Measurements from ENCODE around the gene PTOV1.

The PTOV1 gene

DNA sequence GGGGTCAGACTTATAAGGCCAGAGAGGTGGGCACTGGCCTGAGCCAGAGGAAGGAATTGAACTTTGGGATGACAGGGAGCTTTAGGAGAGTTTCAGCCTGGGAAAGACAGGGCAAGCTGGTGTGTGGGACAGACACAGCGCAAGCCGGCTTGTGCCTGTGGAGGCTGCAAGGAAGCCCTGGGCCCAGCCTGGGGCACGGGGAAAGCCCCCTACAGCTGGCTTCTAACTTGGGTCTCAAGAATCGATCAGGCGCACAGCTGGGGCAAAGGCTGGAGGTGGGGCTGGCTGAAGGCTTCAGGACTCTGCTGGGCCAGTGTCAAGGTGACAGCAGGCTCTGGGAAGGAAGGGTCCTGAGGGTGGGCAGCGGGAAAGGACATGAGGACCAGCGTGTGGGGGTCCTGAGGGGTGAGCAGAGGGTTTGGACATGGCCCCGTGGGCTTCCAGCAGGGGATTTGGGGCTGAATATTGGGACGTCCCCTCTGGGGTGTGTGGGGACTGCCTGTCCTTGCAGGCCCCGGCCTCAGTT lies 3.0 kb downstream of the PTOV1 start:
- Histone ChIP-seq H3K9ac (ENCODE audit: low read length) (no peak overlapping the region), H3K9me3 (ENCODE audit: control insufficient read depth, insufficient read depth, low read depth, low read length) (no peaks in the 10 kb centered on the region; the same call in 1 of the 2 replicates), H3K27ac (ENCODE audit: low read depth, low read length) (no peak overlapping the region), H3K27me3 (ENCODE audit: control insufficient read depth, insufficient read depth, low read length) (no peaks in the 10 kb centered on the region), H3K36me3 (ENCODE audit: control insufficient read depth, insufficient read depth, low read length) (peaks cover 53% of the 10 kb centered on the region), H3K4me3 (ENCODE audit: low read depth, low read length) (no peak overlapping the region), H3K4me1 (ENCODE audit: control insufficient read depth, insufficient read depth, low read length) (peaks cover 12% of the 10 kb centered on the region; the same call in 1 of the 2 replicates)

DNA sequence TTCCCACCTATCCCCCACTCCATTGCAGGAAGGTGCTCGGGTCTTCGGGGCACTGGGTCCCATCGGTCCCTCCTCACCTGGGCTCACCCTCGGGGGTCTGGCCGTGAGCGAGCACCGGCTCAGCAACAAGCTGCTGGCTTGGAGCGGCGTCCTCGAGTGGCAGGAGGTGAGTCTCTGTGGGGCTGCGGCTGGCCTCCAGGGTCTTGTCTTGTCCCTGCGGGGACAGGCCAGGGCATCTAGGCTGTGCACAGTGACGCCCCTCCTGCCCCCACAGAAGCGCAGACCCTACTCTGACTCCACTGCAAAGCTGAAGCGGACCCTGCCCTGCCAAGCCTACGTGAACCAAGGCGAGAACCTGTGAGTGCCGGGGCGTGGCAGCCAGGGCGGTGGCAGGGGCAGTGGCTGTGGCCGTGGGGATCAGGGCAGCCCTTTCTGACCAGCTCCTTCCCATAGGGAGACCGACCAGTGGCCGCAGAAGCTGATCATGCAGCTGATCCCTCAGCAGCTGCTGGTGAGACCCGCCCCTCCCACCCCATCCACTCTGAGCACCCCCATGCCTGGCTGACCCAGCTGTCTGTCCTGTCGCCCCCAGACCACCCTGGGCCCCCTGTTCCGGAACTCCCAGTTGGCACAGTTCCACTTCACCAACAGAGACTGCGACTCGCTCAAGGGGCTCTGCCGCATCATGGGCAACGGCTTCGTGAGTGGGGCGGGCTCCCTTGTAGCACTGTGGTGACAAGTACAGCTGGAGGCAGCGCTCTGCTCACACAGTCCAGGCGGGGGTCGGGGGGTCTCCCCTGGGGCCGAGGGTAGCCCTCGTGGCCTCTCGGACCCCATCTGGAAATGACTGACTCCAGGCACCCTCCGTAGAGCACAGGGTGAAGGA lies 3.7 kb downstream of the PTOV1 start:
- no peak overlapping the region for H3K4me3 ChIP-seq (ENCODE audit: low read depth, low read length)
- H3K4me1 ChIP-seq (ENCODE audit: control insufficient read depth, insufficient read depth, low read length), result peaks cover 12% of the 10 kb centered on the region; the same call in 1 of the 2 replicates
- H3K9me3 ChIP-seq (ENCODE audit: control insufficient read depth, insufficient read depth, low read depth, low read length), result no peaks in the 10 kb centered on the region
- no peak overlapping the region for H3K27ac ChIP-seq (ENCODE audit: low read depth, low read length)
- H3K27me3 ChIP-seq (ENCODE audit: control insufficient read depth, insufficient read depth, low read length), result no peaks in the 10 kb centered on the region
- H3K36me3 ChIP-seq (ENCODE audit: control insufficient read depth, insufficient read depth, low read length), result peaks cover 53% of the 10 kb centered on the region
- H3K9ac ChIP-seq (ENCODE audit: low read length), result no peak overlapping the region

DNA sequence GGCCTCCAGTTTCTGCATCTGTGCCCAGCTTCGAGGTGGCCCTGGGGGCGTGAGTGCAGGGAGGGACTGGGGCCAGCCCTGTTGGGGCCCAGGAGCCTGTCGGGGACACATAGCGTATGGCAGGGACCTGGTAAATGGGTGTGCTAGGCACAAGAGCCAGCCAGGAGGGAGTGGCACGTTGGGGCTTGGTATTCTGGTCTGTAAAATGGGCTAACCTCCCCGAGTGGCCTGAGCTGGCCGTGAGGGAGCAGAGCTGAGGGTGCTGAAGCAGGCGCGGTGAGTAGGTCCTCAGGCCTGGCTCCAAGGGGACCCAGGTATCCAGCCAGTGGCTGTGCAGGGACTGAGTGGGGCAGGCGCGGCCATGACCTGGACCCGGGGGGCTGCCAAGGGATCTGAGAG lies 4.3 kb downstream of the PTOV1 start:
- Histone ChIP-seq H3K9me3 (ENCODE audit: control insufficient read depth, insufficient read depth, low read depth, low read length) (no peaks in the 10 kb centered on the region), H3K36me3 (ENCODE audit: control insufficient read depth, insufficient read depth, low read length) (peaks cover 59% of the 10 kb centered on the region), H3K4me3 (ENCODE audit: low read depth, low read length) (no peak overlapping the region), H3K9ac (ENCODE audit: low read length) (no peak overlapping the region), H3K4me1 (ENCODE audit: control insufficient read depth, insufficient read depth, low read length) (peaks cover 9% of the 10 kb centered on the region; the same call in 1 of the 2 replicates), H3K27me3 (ENCODE audit: control insufficient read depth, insufficient read depth, low read length) (no peaks in the 10 kb centered on the region), H3K27ac (ENCODE audit: low read depth, low read length) (no peak overlapping the region)

DNA sequence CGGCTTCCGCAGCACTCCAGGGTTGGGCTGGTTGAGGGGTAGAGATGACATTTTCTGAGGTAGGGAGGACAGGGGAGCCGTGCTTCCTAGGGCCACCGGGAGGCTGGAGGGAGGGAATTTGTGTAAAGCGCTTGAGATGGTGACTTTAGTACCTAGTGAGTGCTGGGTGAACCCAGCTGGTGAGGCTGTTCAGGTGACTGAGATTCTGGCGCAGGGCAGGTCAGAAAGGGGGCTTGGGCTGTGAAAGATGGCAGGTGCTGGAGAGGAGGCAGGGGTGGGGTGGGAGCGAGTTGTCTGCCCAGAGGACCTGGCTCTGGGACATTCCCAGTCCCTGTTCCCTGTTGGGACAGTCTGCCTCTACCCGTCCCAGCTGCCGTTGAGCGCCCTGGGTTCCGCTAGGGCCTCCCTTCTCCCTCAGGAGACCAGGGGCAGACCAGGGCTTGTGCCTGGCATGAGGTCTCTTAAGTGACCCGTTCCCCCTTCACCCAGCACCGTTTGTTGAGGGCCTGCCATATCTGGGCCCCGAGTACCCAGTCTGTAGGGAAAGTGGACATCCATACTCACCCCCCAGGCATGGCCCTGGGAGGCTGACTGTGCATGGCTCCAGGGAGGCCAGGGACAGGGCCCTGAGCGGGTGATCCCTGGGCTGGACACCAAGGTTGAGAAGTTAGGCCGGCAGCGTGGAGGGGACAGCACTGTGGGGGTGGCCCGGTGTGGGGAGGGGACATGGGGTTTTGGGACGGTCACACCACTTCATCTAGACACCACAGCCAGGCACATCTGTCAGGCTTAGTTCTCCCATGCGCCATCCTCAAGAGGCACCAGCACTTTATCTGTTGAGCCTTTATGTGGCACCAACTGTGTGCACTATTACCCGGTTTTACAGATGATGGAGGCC lies 5.0 kb downstream of the PTOV1 start:
- peaks cover 13% of the 10 kb centered on the region; the same call in 1 of the 2 replicates for H3K4me1 ChIP-seq (ENCODE audit: control insufficient read depth, insufficient read depth, low read length)
- no peak overlapping the region for H3K9ac ChIP-seq (ENCODE audit: low read length)
- no peak overlapping the region for H3K27ac ChIP-seq (ENCODE audit: low read depth, low read length)
- no peak overlapping the region for H3K4me3 ChIP-seq (ENCODE audit: low read depth, low read length)
- no peaks in the 10 kb centered on the region for H3K9me3 ChIP-seq (ENCODE audit: control insufficient read depth, insufficient read depth, low read depth, low read length)
- no peaks in the 10 kb centered on the region for H3K27me3 ChIP-seq (ENCODE audit: control insufficient read depth, insufficient read depth, low read length)
- H3K36me3 ChIP-seq (ENCODE audit: control insufficient read depth, insufficient read depth, low read length), result peaks cover 66% of the 10 kb centered on the region

DNA sequence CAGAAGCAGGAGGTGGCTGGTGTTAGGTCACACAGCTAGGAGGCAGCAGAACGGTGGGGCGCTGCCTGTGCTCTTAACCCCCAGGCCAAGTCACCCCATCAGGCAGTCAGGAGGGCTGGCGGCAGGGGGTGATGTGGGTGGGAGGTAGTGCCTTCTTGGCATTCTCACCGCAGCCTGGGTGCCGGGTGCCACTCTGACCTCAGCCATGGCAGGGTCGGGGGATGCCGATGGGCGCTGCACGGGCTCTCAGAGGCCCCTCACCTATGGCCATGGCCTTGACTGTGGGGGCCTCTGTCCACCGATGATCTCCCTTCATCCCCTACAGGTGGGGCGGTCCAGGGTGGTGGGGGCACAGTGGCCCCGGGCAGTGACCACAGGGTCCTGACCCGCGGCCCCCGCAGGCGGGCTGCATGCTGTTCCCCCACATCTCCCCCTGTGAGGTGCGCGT lies 5.6 kb downstream of the PTOV1 start:
- H3K9ac ChIP-seq (ENCODE audit: low read length), result no peak overlapping the region
- no peaks in the 10 kb centered on the region for H3K9me3 ChIP-seq (ENCODE audit: control insufficient read depth, insufficient read depth, low read depth, low read length)
- H3K4me1 ChIP-seq (ENCODE audit: control insufficient read depth, insufficient read depth, low read length), result peaks cover 14% of the 10 kb centered on the region; the same call in 1 of the 2 replicates
- H3K27me3 ChIP-seq (ENCODE audit: control insufficient read depth, insufficient read depth, low read length), result no peaks in the 10 kb centered on the region
- H3K27ac ChIP-seq (ENCODE audit: low read depth, low read length), result no peak overlapping the region
- H3K4me3 ChIP-seq (ENCODE audit: low read depth, low read length), result no peak overlapping the region
- peaks cover 72% of the 10 kb centered on the region for H3K36me3 ChIP-seq (ENCODE audit: control insufficient read depth, insufficient read depth, low read length)

DNA sequence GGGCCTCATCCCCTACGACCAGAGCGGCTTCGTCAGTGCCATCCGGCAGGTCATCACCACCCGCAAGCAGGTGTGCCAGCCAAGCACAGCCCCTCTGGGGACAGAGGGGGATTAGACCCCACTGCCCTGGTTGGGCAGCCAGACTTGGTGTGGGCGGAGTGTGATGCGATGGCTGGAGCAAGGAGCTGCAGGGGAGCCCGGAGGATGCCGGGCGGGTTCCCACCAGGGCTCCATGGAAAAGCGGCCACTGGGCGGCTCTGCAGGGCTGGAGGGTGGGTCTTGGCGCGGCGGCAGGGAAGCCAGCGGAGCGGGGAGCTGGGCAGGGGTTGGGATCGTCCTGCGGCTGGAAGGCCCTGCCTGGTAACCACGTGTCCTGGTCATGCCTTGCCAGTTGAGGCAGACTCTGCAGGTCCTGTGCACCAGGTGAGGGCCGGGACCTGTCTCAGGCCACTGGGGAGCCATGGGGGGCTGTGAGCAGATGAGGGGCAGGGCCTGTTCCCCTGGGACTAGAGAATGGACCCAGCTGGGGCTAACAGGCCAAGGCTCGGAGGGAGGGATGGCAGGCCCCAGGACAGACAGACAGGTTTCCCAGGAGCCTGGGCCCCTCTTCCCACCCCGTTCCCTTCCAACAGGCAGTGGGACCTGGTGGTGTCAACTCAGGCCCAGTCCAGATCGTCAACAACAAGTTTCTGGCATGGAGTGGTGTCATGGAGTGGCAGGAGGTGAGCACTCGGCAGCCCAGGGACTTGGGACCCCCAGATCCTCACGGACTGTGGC lies 6.3 kb downstream of the PTOV1 start:
- Histone ChIP-seq H3K9me3 (ENCODE audit: control insufficient read depth, insufficient read depth, low read depth, low read length) (no peaks in the 10 kb centered on the region), H3K27ac (ENCODE audit: low read depth, low read length) (no peak overlapping the region)

DNA sequence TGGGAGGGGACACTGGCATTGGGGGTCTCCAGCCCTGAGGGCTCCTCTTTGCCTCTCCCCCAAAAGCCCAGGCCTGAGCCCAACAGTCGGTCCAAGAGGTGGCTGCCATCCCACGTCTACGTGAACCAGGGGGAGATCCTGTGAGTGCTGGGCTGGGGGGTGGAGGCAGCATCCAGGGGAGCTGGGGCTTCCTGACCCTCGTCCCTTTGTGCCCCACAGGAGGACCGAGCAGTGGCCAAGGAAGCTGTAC lies 6.8 kb downstream of the PTOV1 start:
- Histone ChIP-seq H3K36me3 (ENCODE audit: control insufficient read depth, insufficient read depth, low read length) (peaks cover 80% of the 10 kb centered on the region), H3K27ac (ENCODE audit: low read depth, low read length) (no peak overlapping the region), H3K4me3 (ENCODE audit: low read depth, low read length) (no peak overlapping the region), H3K27me3 (ENCODE audit: control insufficient read depth, insufficient read depth, low read length) (no peaks in the 10 kb centered on the region), H3K4me1 (ENCODE audit: control insufficient read depth, insufficient read depth, low read length) (peaks cover 15% of the 10 kb centered on the region), H3K9ac (ENCODE audit: low read length) (no peak overlapping the region), H3K9me3 (ENCODE audit: control insufficient read depth, insufficient read depth, low read depth, low read length) (no peaks in the 10 kb centered on the region)

More for the DNA sequence above, 6.3 kb downstream of the PTOV1 start:
- Histone ChIP-seq H3K36me3 (ENCODE audit: control insufficient read depth, insufficient read depth, low read length) (peaks cover 77% of the 10 kb centered on the region), H3K4me1 (ENCODE audit: control insufficient read depth, insufficient read depth, low read length) (peaks cover 16% of the 10 kb centered on the region), H3K9ac (ENCODE audit: low read length) (no peak overlapping the region), H3K4me3 (ENCODE audit: low read depth, low read length) (no peak overlapping the region), H3K27me3 (ENCODE audit: control insufficient read depth, insufficient read depth, low read length) (no peaks in the 10 kb centered on the region)

DNA sequence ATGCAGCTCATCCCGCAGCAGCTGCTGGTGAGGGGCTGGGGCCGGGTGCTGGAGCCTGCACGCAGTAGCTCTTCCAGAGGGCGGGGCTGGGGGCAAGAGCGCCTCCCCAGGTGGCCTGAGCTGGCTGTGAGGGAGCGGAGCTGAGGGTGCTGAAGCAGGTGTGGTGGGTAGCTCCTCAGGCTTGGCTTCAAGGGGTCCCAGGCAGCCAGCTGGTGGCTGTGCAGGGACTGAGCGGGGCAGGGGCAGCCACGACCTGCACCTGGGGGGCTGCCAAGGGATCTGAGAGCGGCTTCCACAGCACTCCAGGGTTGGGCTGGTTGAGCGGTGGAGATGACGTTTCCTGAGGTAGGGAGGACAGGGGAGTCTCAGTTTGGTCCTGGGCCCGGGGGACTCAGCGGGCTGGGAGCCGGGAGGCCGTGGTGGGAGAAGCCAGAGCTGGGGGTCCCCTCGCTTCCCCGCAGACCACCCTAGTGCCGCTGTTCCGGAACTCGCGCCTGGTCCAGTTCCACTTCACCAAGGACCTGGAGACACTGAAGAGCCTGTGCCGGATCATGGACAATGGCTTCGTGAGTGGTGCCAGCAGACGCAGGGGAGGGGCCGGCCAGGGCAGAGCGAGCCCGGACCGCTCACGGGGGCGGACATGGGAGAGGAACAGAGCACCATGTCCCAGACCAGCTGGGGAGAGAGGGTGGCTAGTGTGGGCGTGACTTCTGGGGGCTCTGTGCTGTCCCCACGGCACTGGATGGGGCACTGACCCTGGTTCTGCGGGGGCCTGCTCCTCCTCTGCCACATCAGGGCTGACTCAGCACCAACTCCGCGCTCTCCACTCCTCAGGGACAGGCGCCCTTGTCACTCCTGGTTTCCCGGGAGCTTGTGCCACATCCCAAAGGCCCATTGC lies 7.4 kb downstream of the PTOV1 start:
- Histone ChIP-seq H3K36me3 (ENCODE audit: control insufficient read depth, insufficient read depth, low read length) (peaks cover 84% of the 10 kb centered on the region), H3K27me3 (ENCODE audit: control insufficient read depth, insufficient read depth, low read length) (no peaks in the 10 kb centered on the region), H3K9me3 (ENCODE audit: control insufficient read depth, insufficient read depth, low read depth, low read length) (no peaks in the 10 kb centered on the region), H3K9ac (ENCODE audit: low read length) (no peak overlapping the region), H3K27ac (ENCODE audit: low read depth, low read length) (no peak overlapping the region), H3K4me3 (ENCODE audit: low read depth, low read length) (no peak overlapping the region), H3K4me1 (ENCODE audit: control insufficient read depth, insufficient read depth, low read length) (peaks cover 12% of the 10 kb centered on the region)

DNA sequence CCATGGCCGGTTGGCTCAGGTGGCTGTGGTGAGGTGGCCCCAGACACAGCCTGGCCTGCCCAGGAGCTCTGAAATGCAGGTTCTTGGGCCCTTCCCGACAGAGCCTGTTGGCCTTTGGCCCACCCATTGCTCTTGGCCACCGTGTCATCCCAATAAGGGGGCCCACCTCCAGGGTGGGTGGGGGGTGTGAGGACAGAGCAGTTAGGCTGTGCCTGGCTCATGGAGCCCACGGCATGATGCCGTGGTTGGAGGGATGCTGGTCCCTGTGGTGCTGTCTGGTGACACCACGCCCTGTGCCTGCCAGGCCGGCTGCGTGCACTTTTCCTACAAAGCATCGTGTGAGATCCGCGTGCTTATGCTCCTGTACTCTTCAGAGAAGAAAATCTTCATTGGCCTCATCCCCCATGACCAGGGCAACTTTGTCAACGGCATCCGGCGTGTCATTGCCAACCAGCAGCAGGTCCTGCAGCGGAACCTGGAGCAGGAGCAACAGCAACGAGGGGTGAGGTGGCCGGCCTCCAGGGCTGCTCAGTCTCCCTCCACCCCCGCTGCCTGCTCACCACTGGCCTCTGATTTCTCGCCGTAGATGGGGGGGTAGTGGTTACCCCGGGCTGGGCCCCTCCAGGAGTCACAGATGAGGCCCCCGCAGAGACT lies 8.8 kb downstream of the PTOV1 start:
- Histone ChIP-seq H3K27me3 (ENCODE audit: control insufficient read depth, insufficient read depth, low read length) (no peaks in the 10 kb centered on the region), H3K4me1 (ENCODE audit: control insufficient read depth, insufficient read depth, low read length) (peaks cover 12% of the 10 kb centered on the region), H3K9me3 (ENCODE audit: control insufficient read depth, insufficient read depth, low read depth, low read length) (no peaks in the 10 kb centered on the region), H3K4me3 (ENCODE audit: low read depth, low read length) (no peak overlapping the region), H3K36me3 (ENCODE audit: control insufficient read depth, insufficient read depth, low read length) (peaks cover 92% of the 10 kb centered on the region), H3K27ac (ENCODE audit: low read depth, low read length) (no peak overlapping the region), H3K9ac (ENCODE audit: low read length) (no peak overlapping the region)
